IPS-NIHi7 (cell line): ENCODE results near the gene ACAD8.
"Not testable (repeated sequence)": the region's sequence is repeated elsewhere in the genome, so short reads cannot be mapped to it uniquely, and the experiment has no call there.

Source experiments
- DNase-seq: peaks from one replicate; pipeline ENCODE4 v3.0.0; 2012; ENCODE audit warnings: mixed read lengths; ENCODE audit errors: extremely low spot score

The ACAD8 gene

GRCh38 chr11:134266841-134267251 is 13.5 kb downstream of the ACAD8 start:
- DNase-seq: no peak

GRCh38 chr11:134267461-134267860 is 14.1 kb downstream of the ACAD8 start:
- DNase-seq: no peak

- DNase-seq: no peak
Observed at GRCh38 chr11:134267966-134268365, 14.6 kb downstream of the ACAD8 start.

- peak; percentile 57 for DNase-seq
Observed at GRCh38 chr11:134270250-134270714, 16.9 kb downstream of the ACAD8 start.

GRCh38 chr11:134271978-134272377 is 18.6 kb downstream of the ACAD8 start:
- DNase-seq: no peak

- peak; percentile 71 for DNase-seq
Observed at GRCh38 chr11:134272381-134273316, 19.3 kb downstream of the ACAD8 start.

GRCh38 chr11:134273317-134273712 is 19.9 kb downstream of the ACAD8 start:
- DNase-seq: no peak

GRCh38 chr11:134275188-134275533 is 21.8 kb downstream of the ACAD8 start:
- DNase-seq: no peak

GRCh38 chr11:134275534-134276395 is 22.4 kb downstream of the ACAD8 start, which contains the start of gene GLB1L3:
Gene GLB1L3, plus strand, starts transcription at chr11:134276379. Its CDS starts 362 bp downstream, at chr11:134276741.
- no peak for DNase-seq

GRCh38 chr11:134276396-134277182 is 23.2 kb downstream of the ACAD8 start:
- peak; percentile 66 for DNase-seq

- no peak for DNase-seq
Observed at GRCh38 chr11:134277183-134278001, 24.0 kb downstream of the ACAD8 start.

GRCh38 chr11:134278356-134278755 is 25.0 kb downstream of the ACAD8 start:
- DNase-seq: no peak

- not testable (repeated sequence) for DNase-seq
Observed at GRCh38 chr11:134281635-134282034, 28.3 kb downstream of the ACAD8 start.

- no peak for DNase-seq
Observed at GRCh38 chr11:134282121-134283045, 29.0 kb downstream of the ACAD8 start.

- DNase-seq: no peak
Observed at GRCh38 chr11:134283461-134284230, 30.3 kb downstream of the ACAD8 start.

GRCh38 chr11:134284349-134284748 is 31.0 kb downstream of the ACAD8 start:
- DNase-seq: not testable (repeated sequence)

GRCh38 chr11:134287561-134287960 is 34.2 kb downstream of the ACAD8 start:
- DNase-seq: no peak

GRCh38 chr11:134288486-134288885 is 35.1 kb downstream of the ACAD8 start:
- DNase-seq: no peak

GRCh38 chr11:134289167-134289566 is 35.8 kb downstream of the ACAD8 start:
- DNase-seq: no peak
